T-helper 2 cell treated with Interferon-gamma antibody and Interleukin-4, amounts not matched to agents 100 ng/mL and 5 ng/mL, for 36 hours (primary cell): ENCODE results near the gene GNB5. TPM values are rescaled to one million over a fixed set of nuclear protein-coding genes. Genes with fewer than 3 reads are reported as not detected.
"Not testable (repeated sequence)": the region's sequence is repeated elsewhere in the genome, so short reads cannot be mapped to it uniquely, and the experiment has no call there.

ENCODE experiments used
- intact Hi-C: fragments of 100-400 bp; cut with micrococcal nuclease; formaldehyde crosslinking; loops from one replicate; pipeline ENCODE4 v1.15.1; 2023
- total RNA-seq: library from RNA; stranded (reverse); gene quantifications from 2 replicates; pipeline ENCODE4 v1.2.3, GENCODE V29; 2022

GNB5 gene
- total RNA-seq: 43.6 and 44.8 TPM in 2 replicates

DNA sequence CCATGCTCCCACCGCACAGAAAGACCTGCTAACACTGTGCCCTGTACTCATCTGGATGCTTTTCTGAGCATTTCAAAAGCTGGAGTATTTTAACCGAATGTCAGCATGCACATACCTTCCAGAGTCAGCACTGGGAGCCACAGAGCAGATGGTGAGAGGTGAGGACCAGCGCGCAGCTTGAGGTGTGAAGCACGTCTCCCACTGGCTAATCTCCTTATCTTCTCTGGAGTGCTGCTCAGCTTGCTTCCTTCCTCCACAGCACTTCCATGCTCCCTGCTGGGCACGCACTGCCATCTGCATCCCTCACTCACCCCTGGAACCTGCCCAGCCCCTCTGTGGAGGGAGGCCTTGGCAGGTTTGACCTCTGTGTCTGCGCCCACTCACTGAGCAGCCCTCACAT lies at the start of gene GNB5:
Gene GNB5 (minus strand): TSS at position 186 of the 400 bp plus-strand sequence. CDS start 6,716 bp downstream, outside the sequence.
- intact Hi-C loops: no loop called here

DNA sequence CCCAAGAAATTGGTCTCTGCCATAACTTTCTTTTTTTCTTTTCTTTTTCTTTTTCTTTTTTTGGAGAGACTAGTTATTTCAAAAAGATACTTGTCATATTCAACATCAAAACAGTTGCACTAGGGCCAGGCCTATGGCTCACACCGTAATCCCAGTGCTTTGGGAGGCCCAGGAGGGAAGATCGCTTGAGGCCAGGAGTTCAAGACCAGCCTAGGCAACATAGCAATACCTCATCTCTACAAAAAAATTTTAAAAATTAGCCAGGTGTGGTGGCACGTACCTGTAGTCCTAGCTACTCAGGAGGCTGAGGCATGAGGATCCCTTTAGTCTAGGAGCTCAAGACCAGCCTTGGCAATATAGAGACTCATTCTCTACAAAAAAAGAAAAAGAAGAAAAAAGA lies 49.0 kb upstream of the GNB5 start:
- intact Hi-C loops: no loop called here

- intact Hi-C loops: not testable (repeated sequence)
Measured at GRCh38 chr15:52238989-52239525, 47.9 kb upstream of the GNB5 start.

DNA sequence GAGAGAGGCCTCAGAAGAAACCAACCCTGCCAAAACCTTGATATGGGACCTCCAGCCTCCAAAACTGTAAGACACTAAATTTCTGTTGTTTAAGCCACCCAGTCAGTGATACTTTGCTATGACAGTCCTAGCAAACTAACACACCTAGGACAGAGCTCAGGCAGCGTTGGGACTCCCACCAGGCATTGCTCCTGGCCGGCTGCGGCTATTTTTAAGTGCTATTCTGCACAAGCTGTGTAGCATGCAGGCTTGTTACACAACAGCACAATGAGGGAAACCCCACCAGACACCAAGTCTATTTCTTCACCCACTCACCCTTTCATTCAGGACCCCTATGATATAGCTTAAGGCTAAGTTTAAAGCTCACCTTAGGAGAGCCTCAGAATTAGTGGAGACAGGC lies 47.0 kb upstream of the GNB5 start:
- intact Hi-C loops: no loop called here

DNA sequence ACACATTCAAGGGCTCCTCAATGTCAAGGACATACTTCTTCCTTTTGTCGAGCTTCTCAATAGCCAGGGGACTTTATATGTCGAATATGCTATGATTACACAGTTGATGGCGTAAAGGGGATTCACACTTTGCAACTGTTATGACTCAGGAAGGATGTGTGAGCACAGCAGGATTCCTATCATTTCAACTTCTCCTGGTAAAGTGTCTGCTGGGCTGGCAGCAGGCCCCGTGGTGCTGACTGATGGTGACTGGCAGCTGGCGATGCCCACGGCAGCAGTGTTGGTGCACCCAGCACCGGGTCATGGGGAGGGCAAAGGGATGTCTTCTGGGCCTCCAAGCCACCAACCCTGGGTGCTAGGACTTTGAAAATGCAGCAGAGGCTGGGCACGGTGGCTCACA lies 44.8 kb upstream of the GNB5 start:
- intact Hi-C loops: no loop called here

DNA sequence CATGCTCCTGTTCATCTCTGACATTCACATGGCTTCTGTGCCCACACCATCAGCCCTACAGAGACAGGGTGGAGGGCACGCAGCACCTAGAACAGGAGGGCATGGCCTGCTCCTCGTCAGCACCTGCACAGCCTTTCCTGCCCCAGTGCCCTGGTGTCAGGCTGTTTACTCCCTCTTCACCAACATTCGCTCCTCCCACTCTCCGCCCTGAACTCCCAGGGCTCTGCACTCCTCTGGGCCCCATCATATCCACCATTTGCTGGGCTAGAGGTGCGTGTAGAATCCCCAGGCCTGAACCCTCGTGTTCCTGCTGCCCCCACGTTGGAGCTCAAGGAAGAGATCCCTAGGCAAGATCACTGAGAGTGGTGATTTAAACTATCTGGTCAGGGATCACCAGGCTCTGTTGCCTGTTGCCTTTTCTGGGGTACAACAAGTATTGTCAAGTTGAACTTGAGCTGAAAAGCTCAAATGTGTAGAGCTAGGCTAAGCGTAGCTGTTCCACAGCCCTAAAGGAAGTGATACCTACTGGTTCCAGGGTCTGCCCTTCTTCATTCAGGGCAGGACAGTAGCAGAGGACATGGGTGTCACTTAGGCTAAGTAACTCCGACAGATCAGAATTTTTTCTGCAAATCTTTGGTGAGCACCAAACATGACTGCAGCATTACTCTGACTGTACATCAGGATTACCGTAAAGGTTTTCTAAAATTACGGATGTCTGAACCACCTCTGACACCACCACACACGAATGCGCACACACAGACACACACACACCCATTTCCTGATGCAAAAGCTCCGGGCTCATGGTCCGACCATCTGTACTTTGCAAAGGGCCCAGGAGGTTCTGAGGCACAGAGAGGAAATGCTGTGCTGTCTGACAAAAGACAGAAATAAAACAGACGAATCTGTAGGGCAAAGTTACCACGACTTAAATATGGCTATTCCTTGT lies 43.7 kb upstream of the GNB5 start:
- intact Hi-C loops: no loop called here

- intact Hi-C loops: no loop called here
Measured at GRCh38 chr15:52233405-52233804, 42.2 kb upstream of the GNB5 start.

DNA sequence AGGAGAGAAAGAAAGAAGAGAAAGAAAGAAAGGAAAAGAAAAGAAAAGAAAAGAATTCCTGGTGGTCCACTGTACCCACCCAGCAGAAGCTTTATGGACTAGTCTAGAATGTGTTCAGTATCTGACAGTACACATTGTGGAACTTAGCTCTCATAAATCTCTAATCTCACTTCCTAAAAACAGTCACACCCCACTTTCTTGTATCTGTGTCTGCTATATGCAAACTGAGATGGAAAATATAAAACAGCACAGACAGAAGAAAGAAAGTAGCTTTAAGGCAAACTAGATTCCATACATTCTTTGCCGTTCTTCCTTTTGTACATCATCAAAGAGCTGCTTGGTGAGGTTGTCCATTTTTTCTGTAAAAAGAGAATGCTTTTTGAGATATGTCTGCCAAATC lies 41.1 kb upstream of the GNB5 start:
- intact Hi-C loops: no loop called here

GRCh38 chr15:52230073-52230472 lies 38.9 kb upstream of the GNB5 start:
- intact Hi-C loops: no loop called here

DNA sequence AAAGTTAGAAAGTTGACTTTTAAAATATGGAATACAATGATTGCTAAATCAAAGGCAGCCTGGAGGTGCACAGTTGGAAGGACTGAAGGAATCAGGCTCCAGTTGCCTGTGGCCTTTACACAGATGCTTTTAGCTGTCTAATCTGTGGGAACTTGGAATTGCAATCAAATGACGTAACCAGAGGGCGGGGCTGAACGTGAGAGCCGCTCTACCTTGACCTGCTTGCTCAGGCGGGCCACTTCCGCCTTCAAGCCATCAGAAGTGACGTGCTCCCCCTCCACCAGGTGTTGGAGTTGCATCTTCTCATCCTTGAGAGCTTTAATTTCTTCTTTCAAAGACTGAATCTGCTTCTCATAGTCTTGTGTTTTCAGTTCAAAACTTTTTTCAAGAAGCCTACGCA lies 37.7 kb upstream of the GNB5 start:
- intact Hi-C loops: no loop called here

GRCh38 chr15:52227456-52227855 lies 36.3 kb upstream of the GNB5 start:
- intact Hi-C loops: loop anchor here (1.0 kb wide), 3 partner anchors 245 to 339 kb away; partner anchors contain the start of gene LEO1

DNA sequence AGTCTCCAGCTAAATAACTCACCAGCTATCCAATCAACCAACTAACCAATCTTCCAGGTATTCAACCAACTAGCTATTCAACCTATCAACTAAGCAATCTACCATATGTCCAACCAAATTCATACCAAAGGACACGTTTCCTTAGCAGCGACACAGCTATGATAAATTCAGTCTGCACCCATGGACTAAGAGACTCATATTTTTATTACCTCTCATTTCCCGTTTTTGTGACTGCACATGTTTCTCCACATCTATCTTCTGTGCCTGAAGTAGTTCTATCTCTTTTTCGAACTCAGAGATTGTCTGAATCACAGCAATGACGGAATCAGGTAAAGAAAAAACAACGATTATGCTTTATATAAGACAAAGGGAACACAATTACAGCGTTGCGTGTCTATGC lies 34.0 kb upstream of the GNB5 start:
- intact Hi-C loops: no loop called here

- intact Hi-C loops: no loop called here
Measured at GRCh38 chr15:52224211-52224610, 33.0 kb upstream of the GNB5 start.

- intact Hi-C loops: loop anchor here (2.0 kb wide), 1 partner anchor 41 kb away; no protein-coding TSS in a partner anchor
Measured at GRCh38 chr15:52221730-52222129, 30.5 kb upstream of the GNB5 start.

- intact Hi-C loops: loop anchor here (2.0 kb wide), 1 partner anchor 40 kb away; no protein-coding TSS in a partner anchor
Measured at GRCh38 chr15:52220937-52221660, 29.9 kb upstream of the GNB5 start.

DNA sequence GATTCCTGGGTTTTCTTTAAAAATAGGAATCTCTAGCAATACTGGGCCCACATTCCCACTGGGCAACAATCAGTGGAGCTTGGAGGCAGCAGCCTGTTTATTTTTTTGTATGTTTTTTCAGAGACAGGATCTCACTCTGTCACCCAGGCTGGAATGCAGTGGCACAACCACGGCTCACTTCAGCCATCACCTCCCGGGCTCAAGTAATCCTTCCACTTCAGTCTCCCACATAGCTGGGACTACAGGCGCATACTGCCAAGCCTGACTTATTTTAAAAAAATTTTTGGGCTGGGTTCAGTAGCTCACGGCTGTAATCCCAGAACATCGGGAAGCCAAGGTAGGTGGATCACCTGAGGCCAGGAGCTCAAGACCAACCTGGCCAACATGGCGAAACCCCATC lies 29.1 kb upstream of the GNB5 start:
- intact Hi-C loops: loop anchor here (2.0 kb wide), 1 partner anchor 39 kb away; no protein-coding TSS in a partner anchor

- intact Hi-C loops: no loop called here
Measured at GRCh38 chr15:52218816-52219215, 27.6 kb upstream of the GNB5 start.

- intact Hi-C loops: no loop called here
Measured at GRCh38 chr15:52218371-52218770, 27.2 kb upstream of the GNB5 start.

- intact Hi-C loops: no loop called here
Measured at GRCh38 chr15:52217186-52217585, 26.0 kb upstream of the GNB5 start.

DNA sequence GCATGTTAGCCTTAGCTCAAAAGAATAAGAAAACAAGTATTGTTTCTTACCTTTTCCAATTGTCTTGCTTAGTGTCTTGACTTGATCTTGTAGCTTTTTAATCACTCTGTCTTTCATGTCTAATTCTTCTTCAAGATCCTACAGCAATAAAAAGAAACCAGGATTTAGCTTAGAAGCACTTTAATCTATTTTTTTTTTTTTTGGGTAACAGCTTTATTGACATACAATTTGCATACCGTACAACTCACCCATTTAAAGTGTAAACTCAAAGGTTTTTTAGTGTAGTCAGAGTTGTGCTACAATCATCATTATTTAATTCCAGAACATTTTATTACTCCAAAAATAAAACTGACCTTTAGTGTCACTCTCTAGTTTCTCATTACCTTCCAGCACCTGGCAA lies 23.4 kb upstream of the GNB5 start:
- intact Hi-C loops: no loop called here

DNA sequence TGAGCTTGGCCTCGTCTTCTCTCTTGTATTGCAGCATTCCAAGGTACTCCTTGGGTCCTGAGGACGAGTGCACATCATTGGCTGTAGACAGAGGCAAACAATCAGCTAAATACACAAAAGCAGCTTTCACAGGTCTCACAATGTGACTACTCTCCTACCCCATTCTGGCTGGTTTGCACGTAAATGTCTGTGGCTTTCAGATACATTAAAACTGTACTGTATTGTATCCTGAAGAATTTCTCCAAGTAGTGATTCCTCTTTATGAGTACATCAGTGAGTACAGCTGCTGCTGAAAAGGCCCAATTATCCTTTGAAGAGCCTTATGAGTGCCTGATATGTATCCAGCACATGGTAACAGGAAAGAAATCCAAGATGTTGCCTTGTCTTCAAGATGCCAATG lies 22.0 kb upstream of the GNB5 start:
- intact Hi-C loops: no loop called here
